Breast epithelium (tissue), 4 donors: ENCODE results near the gene LRP1. TPM values are rescaled to one million over a fixed set of nuclear protein-coding genes. Genes with fewer than 3 reads are reported as not detected.

Source experiments
- DNase-seq, 2 donors: peaks; one replicate each; pipeline ENCODE4 v3.0.0-alpha.2; 2019; ENCODE audit warnings: low spot score in 2 of 2
- H3K27ac ChIP-seq, 2 donors: fragments of 200-600 bp; sonication (generic) in 1 of 2; one replicate each; pipeline ENCODE4 v1.5.1; 2016 to 2019; ENCODE audit warnings: mild to moderate bottlenecking in 1 of 2
- H3K27me3 ChIP-seq, 2 donors: fragments of 200-600 bp; sonication (generic) in 1 of 2; one replicate each; pipeline versions ENCODE4 v1.5.1 to v1.6.0; 2017 to 2019; ENCODE audit warnings: control low read depth in 1 of 2, mild to moderate bottlenecking in 1 of 2
- H3K36me3 ChIP-seq: fragments of 200-600 bp; one replicate; pipeline ENCODE4 v1.5.1; 2019
- H3K4me1 ChIP-seq, 2 donors: fragments of 200-600 bp; sonication (generic); one replicate each; pipeline ENCODE4 v1.5.1; 2016 to 2019; ENCODE audit warnings: control low read depth in 1 of 2
- H3K4me3 ChIP-seq, 3 donors: fragments of 200-600 bp; sonication (generic); 1 replicate in 2 of 3; 2 replicates in 1 of 3; pipeline ENCODE4 v1.5.1; 2016 to 2019; ENCODE audit warnings: mild to moderate bottlenecking in 3 of 3, moderate library complexity in 2 of 3
- H3K9me3 ChIP-seq, 2 donors: fragments of 200-600 bp; sonication (generic) in 1 of 2; one replicate each; pipeline ENCODE4 v1.5.1; 2016 to 2019; ENCODE audit warnings: control low read depth in 1 of 2
- CTCF ChIP-seq, 3 donors: fragments of 450-650 bp; IDR thresholded peaks; one replicate each; pipeline ENCODE4 v1.5.1; 2016 to 2017; ENCODE audit warnings: antibody characterized with exemption in 3 of 3, mild to moderate bottlenecking in 3 of 3, moderate library complexity in 3 of 3
- POLR2A ChIP-seq: fragments of 450-650 bp; IDR thresholded peaks from one replicate; pipeline ENCODE4 v1.6.1; 2016; ENCODE audit warnings: antibody characterized with exemption, mild to moderate bottlenecking, moderate library complexity
- POLR2AphosphoS5 ChIP-seq, 3 donors: sonication (generic); formaldehyde crosslinking; IDR thresholded peaks; one replicate each; pipeline ENCODE4 v1.6.1; 2017; ENCODE audit warnings: antibody characterized with exemption in 3 of 3
- intact Hi-C: fragments of 100-400 bp; cut with DNase I; formaldehyde crosslinking; loops from one replicate; pipeline ENCODE4 v1.15.1; 2023; ENCODE audit warnings: low total_unique reads
- total RNA-seq, 3 donors: library from RNA; depleted of rRNA; stranded (reverse); fragments of >200 nt; gene quantifications; one replicate each; pipeline ENCODE4 v1.1.0, GENCODE V29; 2016

The LRP1 gene
- total RNA-seq, result 100 to 1,000 TPM; 102 to 894 (median 240) TPM

- TF ChIP-seq POLR2A (peak; percentile 82), POLR2AphosphoS5 (IDR thresholded peaks at IDR 0.05) (peak; percentile 54 to 71 (median 55)), CTCF (IDR thresholded peaks at IDR 0.05) (no peak)
- H3K4me3 ChIP-seq, result peak within 1 kb of the TSS; percentile 63 to 82 (median 67)
- no peaks in the 10 kb centered on the region for H3K27me3 ChIP-seq
- H3K9me3 ChIP-seq, result no peaks in the 10 kb centered on the region
- H3K36me3 ChIP-seq, result no peaks in the 10 kb centered on the region
- H3K4me1 ChIP-seq, result peaks cover 0 to 3% of the 10 kb centered on the region in 2 donors
- H3K27ac ChIP-seq, result peak within 1 kb of the TSS; percentile 93 to 97
- DNase-seq, result peak; percentile 78 to 87
- intact Hi-C loops, result loop anchor here (1.0 kb wide), 1 partner anchor 47 kb away; no protein-coding TSS in a partner anchor
These were observed at the start of gene LRP1 for GRCh38 chr12:57127726-57128518. Gene LRP1 (plus strand): TSS chr12:57128483. CDS start chr12:57128965, 482 bp downstream.

- H3K36me3 ChIP-seq, result no peaks in the 10 kb centered on the region
- intact Hi-C loops, result no loop called here
- H3K4me1 ChIP-seq, result peaks cover 0 to 7% of the 10 kb centered on the region in 2 donors
- TF ChIP-seq POLR2AphosphoS5 (IDR thresholded peaks at IDR 0.05) (peak; percentile 36 to 59 (median 38)), CTCF (IDR thresholded peaks at IDR 0.05) (no peak), POLR2A (no peak)
- no peaks in the 10 kb centered on the region for H3K9me3 ChIP-seq
- no peaks in the 10 kb centered on the region for H3K27me3 ChIP-seq
- peak within 1 kb of the TSS; percentile 66 to 81 (median 78) for H3K4me3 ChIP-seq
- peak; percentile 94 to 99 for DNase-seq
- H3K27ac ChIP-seq, result peak within 1 kb of the TSS; percentile 83 to 89
These were observed 49.5 kb upstream of the LRP1 start, which contains the start of gene NEMP1 for GRCh38 chr12:57078519-57079404. Gene NEMP1 (minus strand): TSS chr12:57078791. CDS start chr12:57078745, 46 bp downstream.

GRCh38 chr12:57079821-57080220 lies 48.5 kb upstream of the LRP1 start:
- H3K4me1 ChIP-seq, result peaks cover 0 to 7% of the 10 kb centered on the region in 2 donors
- H3K9me3 ChIP-seq, result no peaks in the 10 kb centered on the region
- H3K4me3 ChIP-seq, result no peak overlapping the region
- H3K27ac ChIP-seq, result peak overlapping the region in 1 of 2 donors; percentile 89
- intact Hi-C loops, result no loop called here
- H3K27me3 ChIP-seq, result no peaks in the 10 kb centered on the region
- no peaks in the 10 kb centered on the region for H3K36me3 ChIP-seq
- TF ChIP-seq CTCF (IDR thresholded peaks at IDR 0.05) (no peak), POLR2AphosphoS5 (IDR thresholded peaks at IDR 0.05) (no peak)
- no peak for DNase-seq

- no peak for DNase-seq
- Histone ChIP-seq H3K27ac (no peak overlapping the region), H3K9me3 (no peaks in the 10 kb centered on the region), H3K4me1 (peaks cover 4 to 14% of the 10 kb centered on the region in 2 donors), H3K27me3 (no peaks in the 10 kb centered on the region), H3K4me3 (no peak overlapping the region), H3K36me3 (no peaks in the 10 kb centered on the region)
- TF ChIP-seq CTCF (IDR thresholded peaks at IDR 0.05) (no peak), POLR2AphosphoS5 (IDR thresholded peaks at IDR 0.05) (no peak), POLR2A (no peak)
- intact Hi-C loops, result no loop called here
These were observed 47.4 kb upstream of the LRP1 start for GRCh38 chr12:57080855-57081254.
